ENCODE data around the gene PRCC.

Gene PRCC

GRCh38 chr1:156845953-156846545 is 78.7 kb downstream of the PRCC start:
- no peak for DNase-seq

- DNase-seq = no peak
These were observed 79.3 kb downstream of the PRCC start for GRCh38 chr1:156846643-156847042.

- no peak for DNase-seq
These were observed 80.5 kb downstream of the PRCC start for GRCh38 chr1:156847591-156848460.

- DNase-seq = no peak
These were observed 81.3 kb downstream of the PRCC start for GRCh38 chr1:156848461-156849150.

- no peak for DNase-seq
These were observed 81.8 kb downstream of the PRCC start for GRCh38 chr1:156849151-156849496.
